Measurements from ENCODE around the gene SCYL1.

The SCYL1 gene

GRCh38 chr11:65493367-65494176 lies 31.3 kb upstream of the SCYL1 start:
- peak; percentile 100 for DNase-seq (ENCODE audit: low read depth)

GRCh38 chr11:65496304-65497140 lies 28.4 kb upstream of the SCYL1 start:
- DNase-seq (ENCODE audit: low read depth), result peak; percentile 55

GRCh38 chr11:65497141-65498041 lies 27.5 kb upstream of the SCYL1 start:
- DNase-seq (ENCODE audit: low read depth), result peak; percentile 95

- DNase-seq (ENCODE audit: low read depth), result peak; percentile 42
These were observed 26.7 kb upstream of the SCYL1 start for GRCh38 chr11:65498042-65498726.

- no peak for DNase-seq (ENCODE audit: low read depth)
These were observed 26.2 kb upstream of the SCYL1 start for GRCh38 chr11:65498727-65498976.

- peak; percentile 93 for DNase-seq (ENCODE audit: low read depth)
These were observed 25.7 kb upstream of the SCYL1 start, which contains the start of gene MALAT1 for GRCh38 chr11:65498977-65499712. TSS of gene MALAT1 (plus strand) at chr11:65499045.

GRCh38 chr11:65499713-65500386 lies 25.0 kb upstream of the SCYL1 start:
- DNase-seq (ENCODE audit: low read depth), result no peak

GRCh38 chr11:65500387-65501185 lies 24.3 kb upstream of the SCYL1 start:
- DNase-seq (ENCODE audit: low read depth), result peak; percentile 28

GRCh38 chr11:65501186-65501471 lies 23.8 kb upstream of the SCYL1 start:
- no peak for DNase-seq (ENCODE audit: low read depth)

- peak; percentile 43 for DNase-seq (ENCODE audit: low read depth)
These were observed 23.2 kb upstream of the SCYL1 start for GRCh38 chr11:65501472-65502273.

GRCh38 chr11:65502274-65502554 lies 22.7 kb upstream of the SCYL1 start:
- DNase-seq (ENCODE audit: low read depth), result no peak

- DNase-seq (ENCODE audit: low read depth), result peak; percentile 29
These were observed 22.1 kb upstream of the SCYL1 start for GRCh38 chr11:65502555-65503367.

GRCh38 chr11:65503368-65503948 lies 21.4 kb upstream of the SCYL1 start:
- no peak for DNase-seq (ENCODE audit: low read depth)

- peak; percentile 40 for DNase-seq (ENCODE audit: low read depth)
These were observed 20.8 kb upstream of the SCYL1 start for GRCh38 chr11:65503949-65504673.

- peak; percentile 18 for DNase-seq (ENCODE audit: low read depth)
These were observed 20.0 kb upstream of the SCYL1 start for GRCh38 chr11:65504674-65505465.
